Lower lobe of right lung (tissue), 2 donors: ENCODE results near the gene RSRC2. TPM values are rescaled to one million over a fixed set of nuclear protein-coding genes. Genes with fewer than 3 reads are reported as not detected.

Experiments used
- ATAC-seq, 2 donors: fragments of 200-7000 bp; cut with Tn5 transposase; one replicate each; pipeline ENCODE4 v1.9.1; 2020 to 2022; ENCODE audit warnings: mild to moderate bottlenecking in 2 of 2, moderate library complexity in 2 of 2
- DNase-seq: peaks from one replicate; pipeline ENCODE4 v3.0.0-alpha.2; 2020
- H3K27ac ChIP-seq: fragments of 200-600 bp; one replicate; pipeline ENCODE4 v1.8.0; 2022
- H3K27me3 ChIP-seq: fragments of 200-600 bp; one replicate; pipeline ENCODE4 v1.8.0; 2022; ENCODE audit warnings: low read depth
- H3K36me3 ChIP-seq: fragments of 200-600 bp; one replicate; pipeline ENCODE4 v1.8.0; 2022; ENCODE audit warnings: mild to moderate bottlenecking
- H3K4me1 ChIP-seq: fragments of 200-600 bp; one replicate; pipeline ENCODE4 v1.8.0; 2022
- H3K4me3 ChIP-seq: fragments of 200-600 bp; one replicate; pipeline ENCODE4 v1.8.0; 2022; ENCODE audit warnings: mild to moderate bottlenecking
- H3K9me3 ChIP-seq: fragments of 200-600 bp; one replicate; pipeline ENCODE4 v1.8.0; 2022
- CTCF ChIP-seq: fragments of 200-600 bp; IDR thresholded peaks from one replicate; pipeline ENCODE4 v1.8.0; 2022; ENCODE audit warnings: antibody characterized with exemption, mild to moderate bottlenecking
- intact Hi-C: fragments of 100-400 bp; cut with DNase I; formaldehyde crosslinking; loops from one replicate; pipeline ENCODE4 v1.11.0; 2022
- total RNA-seq: library from RNA; stranded (reverse); fragmentation: NEBNext Ultra II Directional; extraction: Animal tissue kit (Norgen Biotek cat#: 25700); gene quantifications from one replicate; pipeline ENCODE4 v1.2.1, GENCODE V29; 2021
- donor health status: DM: no; HTN: yes; CAD: no; lungs with severe emphysema.

The RSRC2 gene
- total RNA-seq, 1 donor from 2014 or later: 59.1 TPM

- Histone ChIP-seq H3K4me1 (peaks cover 7% of the 10 kb centered on the region), H3K4me3 (no peak overlapping the region), H3K9me3 (no peaks in the 10 kb centered on the region), H3K27ac (no peak overlapping the region), H3K27me3 (no peaks in the 10 kb centered on the region), H3K36me3 (no peaks in the 10 kb centered on the region)
- no peak for DNase-seq
- no peak for ATAC-seq
- intact Hi-C loops: no loop called here
- TF ChIP-seq CTCF: no peak
These were observed 66.1 kb downstream of the RSRC2 start for GRCh38 chr12:122460641-122461040.

- H3K9me3 ChIP-seq: no peaks in the 10 kb centered on the region
- DNase-seq (no peak), ATAC-seq (no peak)
- H3K27me3 ChIP-seq: no peaks in the 10 kb centered on the region
- intact Hi-C loops: no loop called here
- H3K27ac ChIP-seq: no peak overlapping the region
- no peak for TF ChIP-seq CTCF
- no peaks in the 10 kb centered on the region for H3K36me3 ChIP-seq
- H3K4me1 ChIP-seq: peaks cover 7% of the 10 kb centered on the region
- H3K4me3 ChIP-seq: no peak overlapping the region
These were observed 66.7 kb downstream of the RSRC2 start for GRCh38 chr12:122460061-122460460.

GRCh38 chr12:122459211-122459610, 67.5 kb downstream of the RSRC2 start:
- Histone ChIP-seq H3K27ac (no peak overlapping the region), H3K27me3 (no peaks in the 10 kb centered on the region), H3K4me1 (no peaks in the 10 kb centered on the region), H3K9me3 (no peaks in the 10 kb centered on the region), H3K36me3 (no peaks in the 10 kb centered on the region), H3K4me3 (no peak overlapping the region)
- TF ChIP-seq CTCF: no peak
- intact Hi-C loops: no loop called here
- no peak for ATAC-seq
- DNase-seq: no peak

- H3K9me3 ChIP-seq: no peaks in the 10 kb centered on the region
- ATAC-seq (no peak), DNase-seq (no peak)
- no peaks in the 10 kb centered on the region for H3K4me1 ChIP-seq
- no peaks in the 10 kb centered on the region for H3K36me3 ChIP-seq
- no peak overlapping the region for H3K4me3 ChIP-seq
- intact Hi-C loops: no loop called here
- no peak for TF ChIP-seq CTCF
- H3K27me3 ChIP-seq: no peaks in the 10 kb centered on the region
- H3K27ac ChIP-seq: no peak overlapping the region
These were observed 68.4 kb downstream of the RSRC2 start for GRCh38 chr12:122458105-122459035.

- ATAC-seq (no peak), DNase-seq (no peak)
- H3K4me1 ChIP-seq: no peaks in the 10 kb centered on the region
- no peak overlapping the region for H3K27ac ChIP-seq
- intact Hi-C loops: no loop called here
- no peak overlapping the region for H3K4me3 ChIP-seq
- no peaks in the 10 kb centered on the region for H3K27me3 ChIP-seq
- no peaks in the 10 kb centered on the region for H3K9me3 ChIP-seq
- no peak for TF ChIP-seq CTCF
- H3K36me3 ChIP-seq: no peaks in the 10 kb centered on the region
These were observed 69.1 kb downstream of the RSRC2 start for GRCh38 chr12:122457627-122458026.
